SK-N-MC (cell line): ENCODE measurements around the gene PSMB10.

Source experiments
- EZH2 ChIP-seq: fragments of 200-600 bp; sonication (generic); IDR thresholded peaks from one replicate; pipeline ENCODE4 v1.6.1; 2017; ENCODE audit warnings: antibody characterized with exemption
- FOXP2 ChIP-seq: optimal IDR thresholded peaks from 2 replicates; pipeline ENCODE3; 2011; ENCODE audit warnings: mild to moderate bottlenecking, moderate library complexity; ENCODE audit not compliant: insufficient read depth; ENCODE audit errors: extremely low read length, control extremely low read depth

GRCh38 chr16:67927131-67927941, 9.3 kb downstream of the PSMB10 start:
- TF ChIP-seq FOXP2 (no peak), EZH2 (no peak)
